A673 (cell line): ENCODE results near the gene LEP. TPM values are rescaled to one million over a fixed set of nuclear protein-coding genes. Genes with fewer than 3 reads are reported as not detected.

Experiments used
- BruUV-seq: library from RNA; stranded (reverse); fragments of 400-500 nt; replicated peaks from 2 replicates; lab custom pipeline; 2021; lab: Mats Ljungman, UMichigan
- CTCF ChIA-PET: fragments of 300-600 bp; sonication (Branson Sonifier 250); formaldehyde crosslinking; loops from one replicate; lab custom pipeline; 2022; ENCODE audit warnings: antibody characterized with exemption; lab: Charles Lee
- POLR2A ChIA-PET: fragments of 300-600 bp; sonication (Branson Sonifier 250); formaldehyde crosslinking; loops from one replicate; lab custom pipeline; 2022; ENCODE audit warnings: antibody characterized with exemption; ENCODE audit not compliant: low non-redundant PET; lab: Charles Lee
- DNase-seq: peaks from one replicate; pipeline ENCODE4 v3.0.0-alpha.2; 2015; ENCODE audit warnings: low spot score
- H3K27ac ChIP-seq: fragments of 200-600 bp; sonication (generic); 2 replicates; pipeline ENCODE4 v1.5.1; 2016; ENCODE audit warnings: mixed run types, low read depth, mild to moderate bottlenecking, mixed read lengths, antibody characterized with exemption, low read length; ENCODE audit not compliant: poor library complexity, severe bottlenecking
- H3K27me3 ChIP-seq: fragments of 200-600 bp; sonication (generic); replicated peaks from 2 replicates; pipeline ENCODE4 v1.6.1; 2017; ENCODE audit warnings: mixed run types, low read depth, mild to moderate bottlenecking, mixed read lengths, antibody characterized with exemption, low read length; ENCODE audit not compliant: insufficient read depth, poor library complexity
- H3K36me3 ChIP-seq: fragments of 200-600 bp; sonication (generic); 2 replicates; pipeline ENCODE4 v1.6.1; 2016; ENCODE audit warnings: mixed run types, mild to moderate bottlenecking, mixed read lengths, antibody characterized with exemption, low read length; ENCODE audit not compliant: insufficient read depth, poor library complexity, severe bottlenecking
- H3K4me1 ChIP-seq: fragments of 200-600 bp; sonication (generic); 2 replicates; pipeline ENCODE4 v1.6.1; 2017; ENCODE audit warnings: mixed run types, mild to moderate bottlenecking, mixed read lengths, antibody characterized with exemption, low read length; ENCODE audit not compliant: insufficient read depth, poor library complexity, severe bottlenecking
- H3K4me3 ChIP-seq: fragments of 200-600 bp; sonication (generic); 2 replicates; pipeline ENCODE4 v1.5.1; 2016; ENCODE audit warnings: low read depth, mixed run types, mild to moderate bottlenecking, mixed read lengths, low read length; ENCODE audit not compliant: poor library complexity, severe bottlenecking
- H3K9me3 ChIP-seq: fragments of 200-600 bp; sonication (generic); 2 replicates; pipeline ENCODE4 v1.6.1; 2016; ENCODE audit warnings: mixed run types, low read depth, mild to moderate bottlenecking, mixed read lengths, antibody characterized with exemption, low read length; ENCODE audit not compliant: poor library complexity, severe bottlenecking
- CTCF ChIP-seq: fragments of 300-800, 200-600 bp; sonication (generic); conservative IDR thresholded peaks from 2 replicates; pipeline ENCODE4 v1.5.1; 2017; ENCODE audit warnings: low read depth, mild to moderate bottlenecking, antibody characterized with exemption, low read length, moderate library complexity, mixed read lengths
- EZH2 ChIP-seq: fragments of 200-600 bp; sonication (generic); IDR thresholded peaks from 2 replicates; pipeline ENCODE4 v1.6.1; 2017; ENCODE audit warnings: borderline replicate concordance, low read depth, mild to moderate bottlenecking, mixed read lengths, antibody characterized with exemption, low read length; ENCODE audit not compliant: poor library complexity, severe bottlenecking
- intact Hi-C: fragments of 100-400 bp; cut with micrococcal nuclease; formaldehyde crosslinking; loops from one replicate; pipeline ENCODE4 v1.10.0; 2022; ENCODE audit not compliant: unreplicated experiment
- total RNA-seq: library from RNA; stranded (reverse); gene quantifications from 2 replicates; pipeline ENCODE4 v1.2.3, GENCODE V29; 2021

Gene LEP
- total RNA-seq, 1 experiment from 2014 or later: not detected

- no peaks in the 10 kb centered on the region for H3K9me3 ChIP-seq
- ChIA-PET POLR2A (interaction anchor here (1.0 kb wide), 1 partner anchor 8 kb away, joined by 3 read pairs; no protein-coding TSS in a partner anchor), CTCF (no interaction called here)
- H3K36me3 ChIP-seq: no peaks in the 10 kb centered on the region
- peaks cover 6% of the 10 kb centered on the region for H3K4me1 ChIP-seq
- TF ChIP-seq CTCF (no peak), EZH2 (no peak)
- H3K27ac ChIP-seq: no peak overlapping the region
- intact Hi-C loops: no loop called here
- no peak overlapping the region for H3K4me3 ChIP-seq
- H3K27me3 ChIP-seq: no peaks in the 10 kb centered on the region
- DNase-seq: no peak
- no TSS peak for BruUV-seq
Observed at GRCh38 chr7:128259131-128260061, 18.3 kb downstream of the LEP start.

- no peaks in the 10 kb centered on the region for H3K27me3 ChIP-seq
- intact Hi-C loops: no loop called here
- no peak overlapping the region for H3K4me3 ChIP-seq
- no peaks in the 10 kb centered on the region for H3K36me3 ChIP-seq
- no peaks in the 10 kb centered on the region for H3K9me3 ChIP-seq
- DNase-seq: no peak
- POLR2A ChIA-PET: no interaction called here
- CTCF ChIA-PET: no interaction called here
- BruUV-seq: no TSS peak
- H3K4me1 ChIP-seq: peaks cover 6% of the 10 kb centered on the region
- TF ChIP-seq CTCF: no peak
- no peak for TF ChIP-seq EZH2
- H3K27ac ChIP-seq: no peak overlapping the region
Observed at GRCh38 chr7:128260069-128260795, 19.2 kb downstream of the LEP start.

DNA sequence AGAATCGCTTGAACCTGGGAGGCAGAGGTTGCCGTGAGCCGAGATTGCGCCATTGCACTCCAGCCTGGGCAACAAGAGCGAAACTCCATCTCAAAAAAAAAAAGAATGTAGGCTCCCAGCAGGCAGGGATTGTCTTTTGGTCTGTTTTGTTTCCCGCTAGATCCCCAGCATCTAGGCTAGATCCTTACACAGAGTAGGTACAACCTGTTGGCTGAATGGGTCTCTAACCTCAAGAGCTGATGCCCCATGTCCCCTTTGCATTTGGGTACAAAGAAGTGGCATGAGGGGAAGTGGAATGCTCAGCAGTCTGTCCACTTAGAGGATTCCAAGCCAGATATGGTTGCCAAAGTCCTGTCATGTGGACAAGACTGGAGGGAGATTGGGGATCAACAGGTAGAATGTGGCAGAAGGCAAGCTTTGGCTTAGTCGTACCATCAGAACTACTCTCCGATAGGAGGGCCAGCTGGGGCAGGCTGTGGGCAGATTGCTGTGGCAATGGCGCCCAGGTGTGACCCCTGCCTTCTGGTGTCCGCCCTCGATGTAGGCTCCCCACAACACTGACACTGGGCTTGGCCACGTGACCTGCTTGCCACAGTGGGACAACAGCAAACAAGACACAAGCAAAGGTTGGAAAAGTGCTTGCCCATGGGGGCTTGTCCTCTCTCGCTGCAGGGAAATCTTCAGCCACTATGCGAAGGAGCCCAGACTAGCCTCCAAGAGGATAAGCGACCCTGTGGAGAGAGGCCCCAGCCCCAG, 21.4 kb downstream of the LEP start:
- Histone ChIP-seq H3K36me3 (no peaks in the 10 kb centered on the region), H3K27ac (no peak overlapping the region), H3K9me3 (no peaks in the 10 kb centered on the region), H3K4me1 (peaks cover 27% of the 10 kb centered on the region), H3K27me3 (no peaks in the 10 kb centered on the region), H3K4me3 (no peak overlapping the region)
- ChIA-PET CTCF (no interaction called here), POLR2A (no interaction called here)
- intact Hi-C loops: no loop called here
- no peak for DNase-seq
- BruUV-seq: no TSS peak
- TF ChIP-seq EZH2: no peak
- no peak for TF ChIP-seq CTCF
